OCI-LY3 (cell line): ENCODE results near the gene HSPD1.

Experiments
- CTCF ChIP-seq: fragments of 200-600, 300-600 bp; sonication (generic); IDR thresholded peaks from 2 replicates; pipeline ENCODE4 v1.5.1; 2014; ENCODE audit warnings: antibody characterized with exemption, low read length, low read depth
- EZH2phosphoT487 ChIP-seq: fragments of 200-600 bp; shearing (Covaris generic); IDR thresholded peaks from 2 replicates; pipeline ENCODE4 v1.6.1; 2018; ENCODE audit warnings: antibody characterized with exemption, mixed run types, low read depth

DNA sequence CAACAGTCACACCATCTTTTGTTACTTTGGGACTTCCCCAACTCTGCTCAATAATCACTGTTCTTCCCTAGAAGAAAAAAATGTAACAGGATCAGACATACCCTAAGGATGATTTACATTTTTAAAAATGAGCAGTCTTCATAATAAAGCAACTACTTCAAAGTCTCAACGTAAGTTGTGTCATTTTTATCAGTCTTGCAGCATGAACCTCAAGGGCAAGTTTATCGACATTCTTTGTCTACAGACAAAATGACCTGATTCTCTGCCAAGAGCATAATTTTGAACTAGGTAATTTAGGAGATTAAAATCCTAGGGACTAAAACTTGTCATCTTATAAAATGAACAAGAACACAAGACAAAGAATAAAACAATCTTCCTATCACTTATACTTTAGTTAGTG, 2.3 kb downstream of the HSPD1 start:
- TF ChIP-seq CTCF (no peak), EZH2phosphoT487 (no peak)
